K562 (cell line): ENCODE results near the gene DPY19L3. TPM values are rescaled to one million over a fixed set of nuclear protein-coding genes. Genes with fewer than 3 reads are reported as not detected.

Experiments
- ATAC-seq: fragments of 200-7000 bp; cut with Tn5 transposase; 3 replicates; pipeline ENCODE4 v1.9.1; 2020; ENCODE audit warnings: moderate library complexity
- BruUV-seq: library from RNA; stranded (reverse); fragments of 400-500 nt; replicated peaks from 2 replicates; lab custom pipeline; 2021; lab: Mats Ljungman, UMichigan
- CTCF ChIA-PET: fragments of 300-600 bp; formaldehyde crosslinking; extraction: SDS; loops from one replicate; lab custom pipeline; 2021; ENCODE audit warnings: low intra/inter-chr PET ratio; lab: Yijun Ruan, JAX
- POLR2A ChIA-PET: fragments of 300-600, 350-650 bp; sonication (Branson Sonifier 250); formaldehyde crosslinking; extraction: SDS; loops from one replicate; lab custom pipeline; 2021; ENCODE audit warnings: antibody characterized with exemption, inconsistent platforms; lab: Yijun Ruan, JAX
- DNase-seq, 4 experiments: peaks; one replicate each; pipeline versions ENCODE4 v3.0.0 to v3.0.0-alpha.2; 2011 to 2018; ENCODE audit warnings: low spot score in 3 of 4, mixed read lengths in 3 of 4; ENCODE audit errors: extremely low read depth in 1 of 4
- FAIRE-seq: peaks from 2 replicates; lab custom pipeline; 2011; peaks lifted over from hg19 to GRCh38; lab: Jason Lieb, UNC
- H2AFZ ChIP-seq: 2 replicates; pipeline ENCODE4 v1.6.0; 2011; ENCODE audit warnings: low read depth, low read length, control low read depth, inconsistent platforms
- H3K27ac ChIP-seq: fragments of 200-600 bp; 3 replicates; pipeline ENCODE4 v1.8.0; 2011; ENCODE audit warnings: low read depth, mild to moderate bottlenecking, control low read depth, inconsistent platforms, low read length, moderate library complexity, mixed read lengths; ENCODE audit errors: extremely low read depth
- H3K27me3 ChIP-seq, 2 experiments: fragments of 300-600 bp in 1 of 2; 2 replicates in 1 of 2; 3 replicates in 1 of 2; pipeline versions ENCODE4 v1.6.0 to v1.8.0; 2011; ENCODE audit warnings: inconsistent platforms in 2 of 2, low read length in 2 of 2, mild to moderate bottlenecking in 1 of 2, mixed read lengths in 1 of 2, moderate library complexity in 1 of 2; ENCODE audit not compliant: control insufficient read depth in 2 of 2, insufficient read depth in 2 of 2
- H3K36me3 ChIP-seq: fragments of 300-600 bp; 3 replicates; pipeline ENCODE4 v1.8.0; 2011; ENCODE audit warnings: mild to moderate bottlenecking, low read length, inconsistent platforms; ENCODE audit not compliant: control insufficient read depth, insufficient read depth
- H3K4me1 ChIP-seq, 2 experiments: fragments of 200-600 bp in 1 of 2; replicated peaks in 1 of 2; 2 replicates in 1 of 2; 3 replicates in 1 of 2; pipeline versions ENCODE4 v1.5.1 to v1.8.0; 2011; ENCODE audit warnings: inconsistent platforms in 2 of 2, low read length in 2 of 2, mild to moderate bottlenecking in 1 of 2, mixed read lengths in 1 of 2, moderate library complexity in 1 of 2; ENCODE audit not compliant: control insufficient read depth in 2 of 2, insufficient read depth in 2 of 2
- H3K4me2 ChIP-seq: 2 replicates; pipeline ENCODE4 v1.6.1; 2011; ENCODE audit warnings: low read length, control low read depth, inconsistent platforms, mixed read lengths; ENCODE audit not compliant: insufficient read depth
- H3K4me3 ChIP-seq: fragments of 200-600 bp; sonication (generic), shearing (Covaris generic); 2 replicates; pipeline ENCODE4 v1.5.1; 2016; ENCODE audit warnings: control low read depth, inconsistent platforms
- H3K79me2 ChIP-seq: fragments of 200-600 bp; 3 replicates; pipeline ENCODE4 v1.8.0; 2011; ENCODE audit warnings: low read length, inconsistent platforms; ENCODE audit not compliant: control insufficient read depth, insufficient read depth
- H3K9ac ChIP-seq, 2 experiments: 2 replicates each; pipeline versions ENCODE4 v1.6.0 to v1.6.1; 2011; ENCODE audit warnings: low read depth in 2 of 2, low read length in 2 of 2, control low read depth in 1 of 2, inconsistent platforms in 1 of 2, mild to moderate bottlenecking in 1 of 2, mixed read lengths in 1 of 2; ENCODE audit not compliant: insufficient read depth in 1 of 2
- H3K9me1 ChIP-seq: one replicate; pipeline ENCODE4 v1.6.0; 2011; ENCODE audit warnings: inconsistent platforms, mild to moderate bottlenecking, low read length, moderate library complexity; ENCODE audit not compliant: control insufficient read depth, insufficient read depth
- H3K9me3 ChIP-seq: replicated peaks from 2 replicates; pipeline ENCODE4 v1.5.1; 2011; ENCODE audit warnings: low read depth, low read length, inconsistent platforms; ENCODE audit not compliant: control insufficient read depth, insufficient read depth
- H4K20me1 ChIP-seq: replicated peaks from 2 replicates; pipeline ENCODE4 v1.6.1; 2011; ENCODE audit warnings: low read length, inconsistent platforms, mixed read lengths; ENCODE audit not compliant: control insufficient read depth, insufficient read depth
- BHLHE40 ChIP-seq: IDR thresholded peaks from 2 replicates; pipeline ENCODE4 v1.6.1; 2011; ENCODE audit warnings: low read length, improper control_type of control experiment
- CREB3L1 ChIP-seq: fragments of 450-650 bp; IDR thresholded peaks from 2 replicates; pipeline ENCODE4 v1.6.1; 2014; ENCODE audit warnings: low read depth, mild to moderate bottlenecking, moderate library complexity, borderline replicate concordance
- MTA1 ChIP-seq: fragments of 450-650 bp; IDR thresholded peaks from 2 replicates; pipeline ENCODE4 v1.6.1; 2017; ENCODE audit warnings: borderline replicate concordance
- NONO ChIP-seq, 2 experiments: fragments of 200-400 bp in 1 of 2; fragments of 450-650 bp in 1 of 2; formaldehyde crosslinking in 1 of 2; IDR thresholded peaks; 2 replicates each; pipeline ENCODE4 v1.6.1; 2017; ENCODE audit warnings: low read depth in 2 of 2, mild to moderate bottlenecking in 2 of 2, moderate library complexity in 2 of 2, low read length in 1 of 2
- NR1H2 ChIP-seq: sonication (generic); formaldehyde crosslinking; IDR thresholded peaks from 2 replicates; pipeline ENCODE4 v1.4.0; 2020; ENCODE audit warnings: mild to moderate bottlenecking, missing genetic modification reagents
- PPARD ChIP-seq: fragments of 250-450 bp; sonication (Bioruptor Pico); IDR thresholded peaks from 2 replicates; pipeline ENCODE4 v1.8.0; 2022; ENCODE audit warnings: inconsistent platforms, mild to moderate bottlenecking, moderate library complexity
- PREB ChIP-seq: sonication (generic); formaldehyde crosslinking; IDR thresholded peaks from 2 replicates; pipeline ENCODE4 v1.8.1; 2023; ENCODE audit warnings: mild to moderate bottlenecking, missing genetic modification reagents
- RBBP5 ChIP-seq: fragments of 200-600 bp; sonication (generic); IDR thresholded peaks from 2 replicates; pipeline ENCODE4 v1.6.1; 2012; ENCODE audit warnings: borderline replicate concordance, mild to moderate bottlenecking, low read length, control low read depth, inconsistent platforms; ENCODE audit not compliant: insufficient read depth, poor library complexity, severe bottlenecking
- SREBF2 ChIP-seq: sonication (generic); formaldehyde crosslinking; IDR thresholded peaks from 2 replicates; pipeline ENCODE4 v1.4.0; 2020; ENCODE audit warnings: mild to moderate bottlenecking, missing genetic modification reagents
- TEAD4 ChIP-seq, 2 experiments: sonication (generic) in 1 of 2; formaldehyde crosslinking in 1 of 2; IDR thresholded peaks; 2 replicates each; pipeline versions ENCODE4 v1.6.1 to v1.8.0; 2012 to 2022; ENCODE audit warnings: borderline replicate concordance in 1 of 2, inconsistent platforms in 1 of 2, low read length in 1 of 2, mild to moderate bottlenecking in 1 of 2, missing genetic modification reagents in 1 of 2
- TGIF2 ChIP-seq: sonication (generic); formaldehyde crosslinking; IDR thresholded peaks from 2 replicates; pipeline ENCODE4 v1.8.1; 2022; ENCODE audit warnings: mild to moderate bottlenecking, missing genetic modification reagents, moderate library complexity
- ZFP30 ChIP-seq: fragments of 250-450 bp; sonication (Bioruptor Pico); IDR thresholded peaks from 2 replicates; pipeline ENCODE4 v1.8.0; 2022; ENCODE audit warnings: moderate library complexity, mild to moderate bottlenecking, inconsistent platforms, borderline replicate concordance
- ZHX1 ChIP-seq: fragments of 150-350 bp; conservative IDR thresholded peaks from 2 replicates; pipeline ENCODE4 v1.6.1; 2014; ENCODE audit warnings: low read length
- ZNF143 ChIP-seq: sonication (generic); formaldehyde crosslinking; IDR thresholded peaks from 2 replicates; pipeline ENCODE4 v1.9.0; 2022; ENCODE audit warnings: mild to moderate bottlenecking, missing genetic modification reagents
- ZNF282 ChIP-seq: sonication (generic); formaldehyde crosslinking; IDR thresholded peaks from 2 replicates; pipeline ENCODE4 v1.8.1; 2023; ENCODE audit warnings: missing genetic modification reagents
- ZNF696 ChIP-seq: fragments of 250-450 bp; sonication (Bioruptor Pico); conservative IDR thresholded peaks from 2 replicates; pipeline ENCODE4 v1.4.0; 2020; ENCODE audit warnings: mild to moderate bottlenecking, moderate library complexity
- WGBS: fragments of 100-300 bp; shearing (Covaris generic); methylation state at CpG from one replicate; pipeline ENCODE4 v1.1.6; 2016; ENCODE audit warnings: low coverage, mixed read lengths; ENCODE audit not compliant: insufficient coverage; ENCODE audit errors: missing lambda C conversion rate; 5-methylcytosine and 5-hydroxymethylcytosine counted together
- in situ Hi-C: fragments of 300-500 bp; cut with MboI; formaldehyde crosslinking; loops from 4 replicates; pipeline ENCODE4 v1.15.0; 2018; ENCODE audit warnings: inconsistent platforms, mixed read lengths
- intact Hi-C: fragments of 100-400 bp; cut with micrococcal nuclease; formaldehyde crosslinking; loops from 2 replicates; pipeline ENCODE4 v1.14.2; 2022
- polyA plus RNA-seq, 8 experiments: library from polyadenylated mRNA; depleted of rRNA in 4 of 8; stranded (reverse) in 5 of 8; unstranded in 3 of 8; fragments of >200 nt; fragmentation: Nextera tagmentation in 2 of 8; fragmentation: Illumina TruSeq in 1 of 8; extraction: Ambion mirVana in 2 of 8; extraction: Trizol in 1 of 8; gene quantifications; 2 replicates each; pipeline versions ENCODE4 v1.2.1 to v1.2.3, GENCODE V29; 2011 to 2014; ENCODE audit warnings: inconsistent platforms in 1 of 8, missing spikeins in 1 of 8
- total RNA-seq, 7 experiments: library from RNA; depleted of rRNA in 6 of 7; stranded (reverse); fragments of >200 nt in 6 of 7; fragmentation: Illumina TruSeq in 2 of 7; extraction: Trizol in 2 of 7; gene quantifications; 2 replicates each; pipeline versions ENCODE4 v1.2.1 to v1.2.3, GENCODE V29; 2011 to 2021; ENCODE audit warnings: low replicate concordance in 1 of 7

The DPY19L3 gene
- total and polyA plus RNA-seq, 9 of the 15 experiments (the other 6 are each of a cell fraction or from before 2014, with no cell fraction given), result 4.7 to 39.2 (median 22.0) TPM

- Histone ChIP-seq H2AFZ (no peak overlapping the region), H3K9me1 (no peaks in the 10 kb centered on the region), H4K20me1 (no peaks in the 10 kb centered on the region), H3K4me1 (no peaks in the 10 kb centered on the region), H3K36me3 (peaks cover 95% of the 10 kb centered on the region), H3K79me2 (peaks cover 27% of the 10 kb centered on the region), H3K4me2 (no peak overlapping the region), H3K9ac (no peak overlapping the region), H3K27me3 (no peaks in the 10 kb centered on the region), H3K9me3 (no peaks in the 10 kb centered on the region), H3K4me3 (no peak overlapping the region), H3K27ac (no peak overlapping the region)
- no TSS peak for BruUV-seq
- 95% methylated on average over 5 of the region's 5 CpGs for WGBS
- in situ Hi-C loops, result no loop called here
- ChIA-PET CTCF (no interaction called here), POLR2A (interaction anchor here (1.0 kb wide), 1 partner anchor 11 kb away, joined by 3 read pairs; no protein-coding TSS in a partner anchor)
- ATAC-seq (no peak), DNase-seq (no peak), FAIRE-seq (no peak)
- intact Hi-C loops, result no loop called here
- no peak for TF ChIP-seq PREB (CRISPR knock-in tag)
- TF ChIP-seq RBBP5, result no peak
- no peak for TF ChIP-seq ZNF696 (CRISPR knock-in tag)
- TF ChIP-seq ZNF143, result no peak
- TF ChIP-seq SREBF2 (CRISPR knock-in tag), result no peak
- TF ChIP-seq ZNF282 (CRISPR knock-in tag), result no peak
- no peak for TF ChIP-seq NR1H2
- TF ChIP-seq PPARD, result no peak
- TF ChIP-seq MTA1, result no peak
- no peak for TF ChIP-seq ZHX1
- no peak for TF ChIP-seq TEAD4 (IDR thresholded peaks at IDR 0.05; ENCODE audit: low read length)
- no peak for TF ChIP-seq TEAD4 (CRISPR knock-in tag; IDR thresholded peaks at IDR 0.05; ENCODE audit: borderline replicate concordance)
- TF ChIP-seq CREB3L1, result no peak
- TF ChIP-seq TGIF2 (CRISPR knock-in tag), result no peak
- TF ChIP-seq BHLHE40, result no peak
- no peak for TF ChIP-seq ZFP30 (CRISPR knock-in tag)
- no peak for TF ChIP-seq NONO (IDR thresholded peaks at IDR 0.05; ENCODE audit: low read depth in 2 of 2, low read length in 1 of 2)
Measured at GRCh38 chr19:32358321-32358720, 47.2 kb upstream of the DPY19L3 start.
